OCI-LY7 (cell line): ENCODE data around the gene CTNND2. TPM values are rescaled to one million over a fixed set of nuclear protein-coding genes. Genes with fewer than 3 reads are reported as not detected.

ENCODE experiments used
- BruUV-seq: library from RNA; stranded (reverse); fragments of 400-500 nt; replicated peaks from 2 replicates; lab custom pipeline; 2021; lab: Mats Ljungman, UMichigan
- CTCF ChIA-PET: fragments of 300-600 bp; sonication (Branson Sonifier 250); formaldehyde crosslinking; loops from one replicate; lab custom pipeline; 2022; ENCODE audit warnings: antibody characterized with exemption; ENCODE audit not compliant: unreplicated experiment; lab: Charles Lee
- POLR2A ChIA-PET: fragments of 300-600 bp; sonication (Branson Sonifier 250); formaldehyde crosslinking; loops from one replicate; lab custom pipeline; 2022; ENCODE audit warnings: antibody characterized with exemption; lab: Charles Lee
- DNase-seq: peaks from one replicate; pipeline ENCODE4 v3.0.0-alpha.2; 2015; ENCODE audit warnings: low spot score
- H2AFZ ChIP-seq: fragments of 200-600 bp; sonication (generic), shearing (Covaris generic); 2 replicates; pipeline ENCODE4 v1.6.1; 2014; ENCODE audit warnings: mild to moderate bottlenecking, antibody characterized with exemption, low read length, moderate library complexity
- H3K27ac ChIP-seq: fragments of 200-600 bp; sonication (generic); 2 replicates; pipeline ENCODE4 v1.5.1; 2014; ENCODE audit warnings: mixed run types, low read depth, mild to moderate bottlenecking, moderate library complexity, low read length, inconsistent platforms; ENCODE audit not compliant: poor library complexity, severe bottlenecking
- H3K36me3 ChIP-seq: fragments of 200-600 bp; sonication (generic); 2 replicates; pipeline ENCODE4 v1.6.1; 2014; ENCODE audit warnings: mild to moderate bottlenecking, antibody characterized with exemption, low read length, moderate library complexity, mixed read lengths; ENCODE audit not compliant: insufficient read depth
- H3K4me1 ChIP-seq: fragments of 200-600 bp; sonication (generic); 2 replicates; pipeline ENCODE4 v1.5.1; 2014; ENCODE audit warnings: mild to moderate bottlenecking, low read length; ENCODE audit not compliant: insufficient read depth, poor library complexity, severe bottlenecking
- H3K4me2 ChIP-seq: fragments of 200-600 bp; sonication (generic); 2 replicates; pipeline ENCODE4 v1.6.1; 2014; ENCODE audit warnings: mild to moderate bottlenecking, low read length
- H3K4me3 ChIP-seq: fragments of 200-600 bp; sonication (generic); 2 replicates; pipeline ENCODE4 v1.5.1; 2014; ENCODE audit warnings: mild to moderate bottlenecking, low read depth, low read length; ENCODE audit not compliant: poor library complexity, severe bottlenecking
- H3K79me2 ChIP-seq: fragments of 200-600 bp; sonication (generic); 2 replicates; pipeline ENCODE4 v1.6.1; 2016; ENCODE audit warnings: low read depth, mild to moderate bottlenecking, low read length, moderate library complexity, mixed read lengths; ENCODE audit not compliant: insufficient read depth
- H3K9me2 ChIP-seq: fragments of 200-600 bp; sonication (generic); 2 replicates; pipeline ENCODE4 v1.6.1; 2016; ENCODE audit warnings: mild to moderate bottlenecking, low read length, mixed read lengths; ENCODE audit not compliant: insufficient read depth
- H3K9me3 ChIP-seq: fragments of 200-600 bp; sonication (generic); 2 replicates; pipeline ENCODE4 v1.6.1; 2014; ENCODE audit warnings: mild to moderate bottlenecking, mixed run types, low read length, mixed read lengths
- H4K20me1 ChIP-seq: fragments of 200-600 bp; sonication (generic); 2 replicates; pipeline ENCODE4 v1.6.1; 2014; ENCODE audit warnings: mild to moderate bottlenecking, antibody characterized with exemption, low read length, moderate library complexity, mixed read lengths; ENCODE audit not compliant: insufficient read depth
- EZH2phosphoT487 ChIP-seq: fragments of 200-600 bp; sonication (generic); IDR thresholded peaks from 2 replicates; pipeline ENCODE4 v1.6.1; 2018; ENCODE audit warnings: low read depth, borderline replicate concordance, mild to moderate bottlenecking, mixed run types, antibody characterized with exemption, low read length, moderate library complexity, mixed read lengths
- intact Hi-C: fragments of 100-400 bp; cut with micrococcal nuclease; formaldehyde crosslinking; loops from one replicate; pipeline ENCODE4 v1.10.0; 2022; ENCODE audit not compliant: unreplicated experiment
- total RNA-seq, 2 experiments: library from RNA; depleted of rRNA in 1 of 2; stranded (reverse); fragments of >200 nt in 1 of 2; shearing (Covaris generic) in 1 of 2; gene quantifications; 2 replicates each; pipeline ENCODE4 v1.2.3, GENCODE V29; 2014 to 2022
- TF ChIP-seq, protein P1 (sequence below): fragments of 200-600 bp; sonication (generic); conservative IDR thresholded peaks from 2 replicates; pipeline ENCODE4 v1.5.1; 2014; ENCODE audit warnings: mild to moderate bottlenecking, antibody characterized with exemption, low read length, moderate library complexity, mixed read lengths

CTNND2 gene
- total RNA-seq, 2 experiments from 2014 or later, result not detected

DNA sequence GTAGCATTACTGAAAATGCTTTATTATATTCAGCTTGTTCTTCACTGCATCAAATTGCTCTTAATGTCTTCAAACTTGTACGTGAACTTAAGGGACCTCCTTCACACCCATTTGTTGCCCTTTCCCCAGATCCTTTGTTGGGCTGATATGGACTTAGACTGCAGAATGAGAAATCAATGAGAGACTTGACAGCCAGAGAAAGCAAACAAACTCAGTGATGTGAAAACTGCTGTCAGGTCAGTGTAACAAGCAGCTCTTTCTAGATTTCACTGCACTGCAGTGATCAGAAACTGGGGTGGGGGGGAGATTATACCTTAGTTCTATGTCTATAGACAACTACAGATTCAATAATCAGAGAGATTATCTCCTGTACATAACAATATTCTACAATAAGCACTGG, 652.2 kb downstream of the CTNND2 start:
- intact Hi-C loops, result no loop called here
- ChIA-PET CTCF (no interaction called here), POLR2A (no interaction called here)
- Histone ChIP-seq H3K79me2 (no peaks in the 10 kb centered on the region), H3K36me3 (no peaks in the 10 kb centered on the region), H3K9me3 (no peaks in the 10 kb centered on the region), H2AFZ (no peak overlapping the region), H3K9me2 (no peaks in the 10 kb centered on the region), H3K4me2 (no peak overlapping the region), H3K4me3 (no peak overlapping the region), H3K27ac (no peak overlapping the region), H4K20me1 (no peaks in the 10 kb centered on the region), H3K4me1 (no peaks in the 10 kb centered on the region)
- DNase-seq, result no peak
- no peak for TF ChIP-seq EZH2phosphoT487
- TF ChIP-seq, protein P1, sequence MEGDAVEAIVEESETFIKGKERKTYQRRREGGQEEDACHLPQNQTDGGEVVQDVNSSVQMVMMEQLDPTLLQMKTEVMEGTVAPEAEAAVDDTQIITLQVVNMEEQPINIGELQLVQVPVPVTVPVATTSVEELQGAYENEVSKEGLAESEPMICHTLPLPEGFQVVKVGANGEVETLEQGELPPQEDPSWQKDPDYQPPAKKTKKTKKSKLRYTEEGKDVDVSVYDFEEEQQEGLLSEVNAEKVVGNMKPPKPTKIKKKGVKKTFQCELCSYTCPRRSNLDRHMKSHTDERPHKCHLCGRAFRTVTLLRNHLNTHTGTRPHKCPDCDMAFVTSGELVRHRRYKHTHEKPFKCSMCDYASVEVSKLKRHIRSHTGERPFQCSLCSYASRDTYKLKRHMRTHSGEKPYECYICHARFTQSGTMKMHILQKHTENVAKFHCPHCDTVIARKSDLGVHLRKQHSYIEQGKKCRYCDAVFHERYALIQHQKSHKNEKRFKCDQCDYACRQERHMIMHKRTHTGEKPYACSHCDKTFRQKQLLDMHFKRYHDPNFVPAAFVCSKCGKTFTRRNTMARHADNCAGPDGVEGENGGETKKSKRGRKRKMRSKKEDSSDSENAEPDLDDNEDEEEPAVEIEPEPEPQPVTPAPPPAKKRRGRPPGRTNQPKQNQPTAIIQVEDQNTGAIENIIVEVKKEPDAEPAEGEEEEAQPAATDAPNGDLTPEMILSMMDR, result no peak
- no TSS peak for BruUV-seq

DNA sequence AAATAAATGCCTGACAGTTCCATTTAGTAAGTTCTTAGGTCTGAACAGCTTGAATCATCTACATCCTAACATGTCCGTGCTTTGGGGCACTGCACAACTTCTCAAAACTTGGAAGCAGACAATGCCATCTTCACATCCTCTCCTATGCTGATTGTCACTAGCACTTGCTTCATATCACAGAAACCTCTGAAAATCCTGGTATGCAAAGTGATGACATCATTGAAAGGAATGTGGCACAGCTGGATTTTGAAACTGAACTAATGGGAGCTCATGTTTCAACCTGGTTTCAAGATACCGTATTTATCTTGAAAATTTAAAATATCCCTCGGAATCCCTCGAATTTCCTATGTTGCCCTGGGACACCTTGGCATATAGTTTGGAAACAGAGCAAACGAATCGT, 653.0 kb downstream of the CTNND2 start:
- Histone ChIP-seq H3K4me1 (no peaks in the 10 kb centered on the region), H2AFZ (no peak overlapping the region), H3K27ac (no peak overlapping the region), H3K36me3 (no peaks in the 10 kb centered on the region), H4K20me1 (no peaks in the 10 kb centered on the region), H3K9me3 (no peaks in the 10 kb centered on the region), H3K79me2 (no peaks in the 10 kb centered on the region), H3K9me2 (no peaks in the 10 kb centered on the region), H3K4me3 (no peak overlapping the region), H3K4me2 (no peak overlapping the region)
- ChIA-PET CTCF (no interaction called here), POLR2A (no interaction called here)
- intact Hi-C loops, result no loop called here
- BruUV-seq, result no TSS peak
- no peak for DNase-seq
- TF ChIP-seq, protein P1, result no peak
- no peak for TF ChIP-seq EZH2phosphoT487

DNA sequence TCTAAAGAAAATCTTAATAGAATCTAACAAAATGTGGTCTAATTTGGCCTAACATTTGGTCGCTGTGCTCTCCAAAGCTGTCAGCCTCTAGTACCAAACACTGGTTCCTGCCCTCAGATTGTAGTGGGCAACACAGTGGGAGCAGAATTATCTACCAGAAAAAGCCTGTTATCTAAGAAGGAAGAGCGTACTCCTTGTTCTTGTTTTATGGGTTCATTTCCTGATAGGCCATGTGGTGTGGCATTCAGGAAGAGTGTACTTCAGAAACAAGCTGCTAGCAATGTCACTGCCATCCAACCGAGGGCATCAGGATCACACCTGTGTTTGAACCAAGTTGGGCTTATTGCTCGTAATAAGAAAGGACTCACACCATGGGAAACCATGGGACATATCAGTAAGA, 655.3 kb downstream of the CTNND2 start:
- POLR2A ChIA-PET, result no interaction called here
- H3K4me1 ChIP-seq, result no peaks in the 10 kb centered on the region
- no peaks in the 10 kb centered on the region for H3K79me2 ChIP-seq
- no peaks in the 10 kb centered on the region for H3K36me3 ChIP-seq
- TF ChIP-seq, protein P1, result no peak
- no peak for TF ChIP-seq EZH2phosphoT487
- no TSS peak for BruUV-seq
- H2AFZ ChIP-seq, result no peak overlapping the region
- intact Hi-C loops, result no loop called here
- DNase-seq, result no peak
- H3K9me2 ChIP-seq, result no peaks in the 10 kb centered on the region
- H3K4me3 ChIP-seq, result no peak overlapping the region
- no peaks in the 10 kb centered on the region for H3K9me3 ChIP-seq
- no peaks in the 10 kb centered on the region for H4K20me1 ChIP-seq
- no peak overlapping the region for H3K27ac ChIP-seq
- CTCF ChIA-PET, result no interaction called here
- no peak overlapping the region for H3K4me2 ChIP-seq
